Tibial nerve (tissue), 4 donors: ENCODE measurements around the gene MED14. TPM values are rescaled to one million over a fixed set of nuclear protein-coding genes. Genes with fewer than 3 reads are reported as not detected.

Experiments
- DNase-seq, 2 donors: peaks; one replicate each; pipeline ENCODE4 v3.0.0-alpha.2; 2019; ENCODE audit warnings: low spot score in 2 of 2
- H3K27ac ChIP-seq, 4 donors: fragments of 200-600 bp; sonication (generic) in 3 of 4; one replicate each; pipeline ENCODE4 v1.5.1; 2017 to 2019; ENCODE audit warnings: mild to moderate bottlenecking in 1 of 4
- H3K27me3 ChIP-seq, 2 donors: fragments of 200-600 bp; sonication (generic) in 1 of 2; one replicate each; pipeline versions ENCODE4 v1.5.1 to v1.6.0; 2017 to 2019
- H3K36me3 ChIP-seq, 3 donors: fragments of 200-600 bp; sonication (generic); one replicate each; pipeline ENCODE4 v1.5.1; 2018 to 2019
- H3K4me1 ChIP-seq, 4 donors: fragments of 200-600 bp; sonication (generic) in 3 of 4; one replicate each; pipeline ENCODE4 v1.5.1; 2017 to 2019
- H3K4me3 ChIP-seq, 4 donors: fragments of 200-600 bp; sonication (generic) in 3 of 4; one replicate each; pipeline ENCODE4 v1.5.1; 2017 to 2019; ENCODE audit warnings: mild to moderate bottlenecking in 1 of 4, moderate library complexity in 1 of 4
- H3K9me3 ChIP-seq, 4 donors: fragments of 200-600 bp; sonication (generic) in 3 of 4; one replicate each; pipeline ENCODE4 v1.5.1; 2017 to 2019
- EP300 ChIP-seq, 2 donors: sonication (generic); formaldehyde crosslinking; IDR thresholded peaks; one replicate each; pipeline ENCODE4 v1.6.1; 2017; ENCODE audit warnings: antibody characterized with exemption in 2 of 2, mild to moderate bottlenecking in 1 of 2
- POLR2A ChIP-seq, 2 donors: fragments of 450-650 bp; IDR thresholded peaks; one replicate each; pipeline ENCODE4 v1.6.1; 2017; ENCODE audit warnings: antibody characterized with exemption in 2 of 2, mild to moderate bottlenecking in 2 of 2, moderate library complexity in 2 of 2
- WGBS, 2 donors: methylation state at CpG; one replicate each; pipeline ENCODE4 v1.1.5; 2018; 5-methylcytosine and 5-hydroxymethylcytosine counted together
- total RNA-seq, 4 donors: library from RNA; depleted of rRNA; stranded (reverse); fragments of >200 nt; gene quantifications; one replicate each; pipeline ENCODE4 v1.1.0, GENCODE V29; 2016
- TF ChIP-seq, protein P1 (sequence below), 5 experiments: fragments of 200-600 bp in 3 of 5; fragments of 450-650 bp in 2 of 5; sonication (generic) in 3 of 5; IDR thresholded peaks; one replicate each; pipeline ENCODE4 v1.5.1; 2016 to 2019; ENCODE audit warnings: antibody characterized with exemption in 5 of 5, mild to moderate bottlenecking in 3 of 5, moderate library complexity in 2 of 5

Gene MED14
- total RNA-seq, 4 donors from 2014 or later = 32.7 to 58.2 (median 40.8) TPM

GRCh38 chrX:40778861-40779575, 43.7 kb upstream of the MED14 start:
- no peak overlapping the region for H3K4me3 ChIP-seq
- peaks cover 0 to 7% of the 10 kb centered on the region in 2 donors for H3K27me3 ChIP-seq
- no peaks in the 10 kb centered on the region for H3K9me3 ChIP-seq
- WGBS, 2 donors = 67 to 84% methylated on average over 4 of the region's 4 CpGs
- no peaks in the 10 kb centered on the region for H3K4me1 ChIP-seq
- H3K36me3 ChIP-seq = no peaks in the 10 kb centered on the region
- no peak for DNase-seq
- H3K27ac ChIP-seq = no peak overlapping the region
- TF ChIP-seq, protein P1, sequence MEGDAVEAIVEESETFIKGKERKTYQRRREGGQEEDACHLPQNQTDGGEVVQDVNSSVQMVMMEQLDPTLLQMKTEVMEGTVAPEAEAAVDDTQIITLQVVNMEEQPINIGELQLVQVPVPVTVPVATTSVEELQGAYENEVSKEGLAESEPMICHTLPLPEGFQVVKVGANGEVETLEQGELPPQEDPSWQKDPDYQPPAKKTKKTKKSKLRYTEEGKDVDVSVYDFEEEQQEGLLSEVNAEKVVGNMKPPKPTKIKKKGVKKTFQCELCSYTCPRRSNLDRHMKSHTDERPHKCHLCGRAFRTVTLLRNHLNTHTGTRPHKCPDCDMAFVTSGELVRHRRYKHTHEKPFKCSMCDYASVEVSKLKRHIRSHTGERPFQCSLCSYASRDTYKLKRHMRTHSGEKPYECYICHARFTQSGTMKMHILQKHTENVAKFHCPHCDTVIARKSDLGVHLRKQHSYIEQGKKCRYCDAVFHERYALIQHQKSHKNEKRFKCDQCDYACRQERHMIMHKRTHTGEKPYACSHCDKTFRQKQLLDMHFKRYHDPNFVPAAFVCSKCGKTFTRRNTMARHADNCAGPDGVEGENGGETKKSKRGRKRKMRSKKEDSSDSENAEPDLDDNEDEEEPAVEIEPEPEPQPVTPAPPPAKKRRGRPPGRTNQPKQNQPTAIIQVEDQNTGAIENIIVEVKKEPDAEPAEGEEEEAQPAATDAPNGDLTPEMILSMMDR (IDR thresholded peaks at IDR 0.05) = no peak
- TF ChIP-seq EP300 (IDR thresholded peaks at IDR 0.05) (no peak), POLR2A (IDR thresholded peaks at IDR 0.05) (no peak)

GRCh38 chrX:40773809-40774208, 38.5 kb upstream of the MED14 start:
- no peak for TF ChIP-seq EP300 (IDR thresholded peaks at IDR 0.05)
- TF ChIP-seq, protein P1 (IDR thresholded peaks at IDR 0.05) = no peak
- TF ChIP-seq POLR2A (IDR thresholded peaks at IDR 0.05) = no peak
- WGBS, 2 donors = 36 to 42% methylated on average over 3 of the region's 3 CpGs
- Histone ChIP-seq H3K9me3 (no peaks in the 10 kb centered on the region), H3K4me3 (no peak overlapping the region), H3K27ac (no peak overlapping the region), H3K36me3 (no peaks in the 10 kb centered on the region), H3K27me3 (no peaks in the 10 kb centered on the region), H3K4me1 (no peaks in the 10 kb centered on the region)
- DNase-seq = no peak

DNA sequence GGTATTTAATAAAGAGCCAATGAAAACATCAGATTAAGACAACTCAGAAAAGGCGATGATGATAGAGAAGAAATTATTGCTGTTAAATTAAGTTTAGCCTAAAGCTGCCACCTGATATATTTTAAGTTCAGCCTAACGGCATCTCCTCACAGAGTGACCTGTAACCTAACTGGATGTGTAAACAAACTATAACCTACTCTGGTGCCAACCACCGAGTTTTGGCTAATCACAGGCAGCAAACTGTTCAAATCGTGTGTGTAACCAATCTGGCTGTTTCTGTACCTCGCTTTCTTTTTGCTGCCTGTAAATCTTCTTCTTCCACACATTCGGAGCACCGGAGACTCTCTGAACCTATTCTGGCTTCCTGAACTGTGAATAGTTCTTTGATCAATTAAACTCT, 37.8 kb upstream of the MED14 start:
- H3K9me3 ChIP-seq = no peaks in the 10 kb centered on the region
- TF ChIP-seq, protein P1 (IDR thresholded peaks at IDR 0.05) = no peak
- no peak for TF ChIP-seq POLR2A (IDR thresholded peaks at IDR 0.05)
- TF ChIP-seq EP300 (IDR thresholded peaks at IDR 0.05) = no peak
- H3K4me1 ChIP-seq = no peaks in the 10 kb centered on the region
- H3K4me3 ChIP-seq = no peak overlapping the region
- H3K36me3 ChIP-seq = no peaks in the 10 kb centered on the region
- no peaks in the 10 kb centered on the region for H3K27me3 ChIP-seq
- 59 to 80% methylated on average over 7 of the region's 7 CpGs for WGBS, 2 donors
- no peak overlapping the region for H3K27ac ChIP-seq
- no peak for DNase-seq

DNA sequence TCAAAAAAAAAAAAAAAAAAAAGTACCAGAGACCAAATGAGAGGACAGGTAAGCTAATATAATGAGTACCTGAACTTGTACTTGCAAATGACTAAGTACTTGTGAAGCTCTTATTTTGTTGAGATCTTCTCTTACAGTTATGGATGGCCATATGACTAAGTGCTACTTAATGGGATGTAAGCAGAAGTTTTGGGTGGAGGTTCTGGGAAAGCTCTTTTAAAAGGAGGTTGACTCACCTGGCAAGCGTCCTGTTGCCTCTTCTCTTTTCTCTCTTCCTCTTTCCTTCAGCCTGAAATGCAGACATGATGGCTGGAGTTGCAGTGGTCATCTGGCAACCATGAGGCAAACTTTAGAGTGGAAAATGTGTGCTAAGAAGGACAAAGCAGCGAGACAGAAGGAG, 36.9 kb upstream of the MED14 start:
- H3K27ac ChIP-seq = no peak overlapping the region
- no peaks in the 10 kb centered on the region for H3K36me3 ChIP-seq
- no peak for DNase-seq
- no peaks in the 10 kb centered on the region for H3K4me1 ChIP-seq
- no peaks in the 10 kb centered on the region for H3K27me3 ChIP-seq
- H3K9me3 ChIP-seq = no peaks in the 10 kb centered on the region
- 61 to 83% methylated on average over 2 of the region's 2 CpGs for WGBS, 2 donors
- TF ChIP-seq EP300 (IDR thresholded peaks at IDR 0.05) (no peak), POLR2A (IDR thresholded peaks at IDR 0.05) (no peak)
- TF ChIP-seq, protein P1 (IDR thresholded peaks at IDR 0.05) = no peak
- no peak overlapping the region for H3K4me3 ChIP-seq

GRCh38 chrX:40761762-40762161, 26.4 kb upstream of the MED14 start:
- H3K27ac ChIP-seq = no peak overlapping the region
- no peaks in the 10 kb centered on the region for H3K4me1 ChIP-seq
- H3K27me3 ChIP-seq = peaks cover 0 to 12% of the 10 kb centered on the region in 2 donors
- 42 to 52% methylated on average over 1 of the region's 1 CpG for WGBS, 2 donors
- no peaks in the 10 kb centered on the region for H3K36me3 ChIP-seq
- no peak for TF ChIP-seq POLR2A (IDR thresholded peaks at IDR 0.05)
- TF ChIP-seq EP300 (IDR thresholded peaks at IDR 0.05) = no peak
- TF ChIP-seq, protein P1 (IDR thresholded peaks at IDR 0.05) = no peak
- H3K4me3 ChIP-seq = no peak overlapping the region
- DNase-seq = no peak
- H3K9me3 ChIP-seq = no peaks in the 10 kb centered on the region
